H9 (cell line): ENCODE results near the gene CCL16. TPM values are rescaled to one million over a fixed set of nuclear protein-coding genes. Genes with fewer than 3 reads are reported as not detected.

Source experiments
- DNase-seq: peaks from one replicate; pipeline ENCODE4 v3.0.0-alpha.2; 2017
- H2AFZ ChIP-seq: one replicate; pipeline ENCODE4 v1.6.1; 2013; ENCODE audit warnings: mild to moderate bottlenecking, low read length, control low read depth, moderate library complexity
- H2AK5ac ChIP-seq: 2 replicates; pipeline ENCODE4 v1.6.1; 2013; ENCODE audit warnings: low read length, control low read depth, mixed read lengths; ENCODE audit not compliant: insufficient read length
- H2BK120ac ChIP-seq: one replicate; pipeline ENCODE4 v1.6.1; 2013; ENCODE audit warnings: low read depth, mild to moderate bottlenecking, low read length, control low read depth, inconsistent platforms; ENCODE audit not compliant: poor library complexity, severe bottlenecking
- H2BK12ac ChIP-seq: 2 replicates; pipeline ENCODE4 v1.6.1; 2013; ENCODE audit warnings: low read length, control low read depth, mixed read lengths, low read depth; ENCODE audit not compliant: insufficient read length
- H2BK15ac ChIP-seq: 2 replicates; pipeline ENCODE4 v1.6.1; 2013; ENCODE audit warnings: low read depth, low read length, control low read depth
- H2BK20ac ChIP-seq: one replicate; pipeline ENCODE4 v1.6.1; 2013; ENCODE audit warnings: low read depth, mild to moderate bottlenecking, low read length, control low read depth, inconsistent platforms; ENCODE audit not compliant: poor library complexity, severe bottlenecking
- H2BK5ac ChIP-seq: 2 replicates; pipeline ENCODE4 v1.6.1; 2013; ENCODE audit warnings: low read length, control low read depth, mixed read lengths; ENCODE audit not compliant: insufficient read length
- H3K14ac ChIP-seq: 2 replicates; pipeline ENCODE4 v1.6.1; 2013; ENCODE audit warnings: low read length, control low read depth; ENCODE audit not compliant: insufficient read depth
- H3K18ac ChIP-seq: 2 replicates; pipeline ENCODE4 v1.6.1; 2013; ENCODE audit warnings: low read depth, mild to moderate bottlenecking, mixed read lengths, low read length, control low read depth; ENCODE audit not compliant: insufficient read length
- H3K23ac ChIP-seq: 2 replicates; pipeline ENCODE4 v1.6.1; 2013; ENCODE audit warnings: low read length, control low read depth, mixed read lengths, low read depth; ENCODE audit not compliant: insufficient read length
- H3K23me2 ChIP-seq: 2 replicates; pipeline ENCODE4 v1.6.1; 2013; ENCODE audit warnings: low read depth, mild to moderate bottlenecking, mixed read lengths, low read length, control low read depth; ENCODE audit not compliant: insufficient read length, poor library complexity, severe bottlenecking
- H3K27ac ChIP-seq: 2 replicates; pipeline ENCODE4 v1.5.1; 2013; ENCODE audit warnings: low read length, control low read depth, mixed read lengths, low read depth; ENCODE audit not compliant: insufficient read length
- H3K27me3 ChIP-seq: 2 replicates; pipeline ENCODE4 v1.6.1; 2013; ENCODE audit warnings: low read length, control low read depth, inconsistent platforms; ENCODE audit not compliant: insufficient read depth
- H3K4ac ChIP-seq: 2 replicates; pipeline ENCODE4 v1.6.1; 2013; ENCODE audit warnings: low read depth, mild to moderate bottlenecking, control low read depth, inconsistent platforms, low read length, moderate library complexity
- H3K4me1 ChIP-seq: 2 replicates; pipeline ENCODE4 v1.6.1; 2013; ENCODE audit warnings: low read length, control low read depth, inconsistent platforms; ENCODE audit not compliant: insufficient read depth
- H3K4me2 ChIP-seq: 2 replicates; pipeline ENCODE4 v1.6.1; 2013; ENCODE audit warnings: low read length, control low read depth, mixed read lengths; ENCODE audit not compliant: insufficient read length, insufficient read depth
- H3K56ac ChIP-seq: 2 replicates; pipeline ENCODE4 v1.6.1; 2013; ENCODE audit warnings: low read depth, mild to moderate bottlenecking, mixed read lengths, low read length, control low read depth; ENCODE audit not compliant: insufficient read length
- H3K79me1 ChIP-seq: 2 replicates; pipeline ENCODE4 v1.6.1; 2013; ENCODE audit warnings: low read depth, mild to moderate bottlenecking, moderate library complexity, low read length, control low read depth, inconsistent platforms; ENCODE audit not compliant: insufficient read depth, poor library complexity, severe bottlenecking
- H3K79me2 ChIP-seq: 2 replicates; pipeline ENCODE4 v1.6.1; 2013; ENCODE audit warnings: low read length, control low read depth, inconsistent platforms; ENCODE audit not compliant: insufficient read depth
- H3K9ac ChIP-seq: 2 replicates; pipeline ENCODE4 v1.6.1; 2013; ENCODE audit warnings: low read length, control low read depth, mixed read lengths; ENCODE audit not compliant: insufficient read length; ENCODE audit errors: extremely low read depth
- H3K9me3 ChIP-seq: one replicate; pipeline ENCODE4 v1.6.1; 2013; ENCODE audit warnings: low read depth, low read length, inconsistent platforms; ENCODE audit not compliant: control insufficient read depth
- H3T11ph ChIP-seq: one replicate; pipeline ENCODE4 v1.6.1; 2013; ENCODE audit warnings: mild to moderate bottlenecking, low read length, control low read depth, inconsistent platforms
- H4K20me1 ChIP-seq: one replicate; pipeline ENCODE4 v1.6.1; 2013; ENCODE audit not compliant: control insufficient read depth, insufficient read length, insufficient read depth
- H4K5ac ChIP-seq: 2 replicates; pipeline ENCODE4 v1.6.1; 2013; ENCODE audit warnings: low read depth, mild to moderate bottlenecking, mixed read lengths, low read length, control low read depth; ENCODE audit not compliant: insufficient read length
- H4K8ac ChIP-seq: replicated peaks from 2 replicates; pipeline ENCODE4 v1.6.1; 2013; ENCODE audit warnings: low read length, control low read depth, mixed read lengths, low read depth; ENCODE audit not compliant: insufficient read length
- H4K91ac ChIP-seq: 2 replicates; pipeline ENCODE4 v1.6.1; 2013; ENCODE audit warnings: low read depth, mild to moderate bottlenecking, moderate library complexity, mixed read lengths, low read length, control low read depth; ENCODE audit not compliant: insufficient read length
- H3K27ac Mint-ChIP-seq, 3 experiments: 2 replicates in 2 of 3; 3 replicates in 1 of 3; pipeline ENCODE4 v1.8.0; 2020 to 2021; ENCODE audit warnings: mixed read lengths in 3 of 3, mild to moderate bottlenecking in 1 of 3, moderate library complexity in 1 of 3
- H3K27me3 Mint-ChIP-seq: 2 replicates; pipeline ENCODE4 v1.8.0; 2021; ENCODE audit warnings: low read depth, mild to moderate bottlenecking, moderate library complexity, mixed read lengths
- H3K36me3 Mint-ChIP-seq, 3 experiments: 2 replicates in 2 of 3; 3 replicates in 1 of 3; pipeline ENCODE4 v1.8.0; 2020 to 2021; ENCODE audit warnings: low read depth in 3 of 3, mixed read lengths in 3 of 3; ENCODE audit not compliant: insufficient read depth in 1 of 3
- H3K4me1 Mint-ChIP-seq, 2 experiments: 2 replicates each; pipeline ENCODE4 v1.8.0; 2020; ENCODE audit warnings: mixed read lengths in 2 of 2
- H3K4me3 Mint-ChIP-seq, 2 experiments: 2 replicates in 1 of 2; 3 replicates in 1 of 2; pipeline ENCODE4 v1.8.0; 2020 to 2021; ENCODE audit warnings: mild to moderate bottlenecking in 2 of 2, mixed read lengths in 2 of 2, moderate library complexity in 1 of 2
- H3K9me3 Mint-ChIP-seq, 2 experiments: 2 replicates in 1 of 2; 3 replicates in 1 of 2; pipeline ENCODE4 v1.8.0; 2020; ENCODE audit warnings: mild to moderate bottlenecking in 2 of 2, mixed read lengths in 2 of 2, moderate library complexity in 1 of 2
- WGBS: extraction: QIAGEN DNeasy Blood & Tissue Kit; methylation state at CpG from one replicate; pipeline ENCODE4 v1.1.7; 2013; ENCODE audit warnings: missing lambda C conversion rate, low lambda C conversion rate, mixed read lengths; ENCODE audit not compliant: insufficient read length; ENCODE audit errors: extremely low coverage; 5-methylcytosine and 5-hydroxymethylcytosine counted together
- total RNA-seq: library from RNA; stranded (reverse); gene quantifications from 2 replicates; pipeline ENCODE4 v1.2.1, GENCODE V29; 2021
- TF ChIP-seq, protein P1 (sequence below): fragments of 200-600 bp; sonication (generic); conservative IDR thresholded peaks from 3 replicates; pipeline ENCODE4 v1.8.0; 2021; ENCODE audit warnings: antibody characterized with exemption, mild to moderate bottlenecking

CCL16 gene
- total RNA-seq, 1 experiment from 2014 or later = not detected

DNA sequence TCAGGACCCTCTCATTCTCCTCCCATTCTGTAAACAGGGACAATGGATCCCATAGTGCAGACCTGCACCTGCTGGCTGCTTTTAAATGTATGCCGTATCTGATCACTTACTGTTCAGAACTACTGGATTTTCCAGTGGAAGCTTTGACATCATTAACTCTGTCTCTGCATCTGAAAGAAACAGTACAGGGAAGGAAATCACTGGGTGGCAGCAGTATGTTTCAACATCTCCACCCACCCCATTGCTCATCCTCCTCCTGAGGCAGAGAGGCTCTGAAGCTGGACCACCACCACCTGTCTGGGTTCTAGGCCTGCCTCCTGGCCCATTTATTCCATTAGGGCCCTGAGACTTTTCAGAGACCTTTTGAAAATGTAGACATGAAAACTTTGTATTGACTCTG, 17.5 kb upstream of the CCL16 start:
- TF ChIP-seq, protein P1, sequence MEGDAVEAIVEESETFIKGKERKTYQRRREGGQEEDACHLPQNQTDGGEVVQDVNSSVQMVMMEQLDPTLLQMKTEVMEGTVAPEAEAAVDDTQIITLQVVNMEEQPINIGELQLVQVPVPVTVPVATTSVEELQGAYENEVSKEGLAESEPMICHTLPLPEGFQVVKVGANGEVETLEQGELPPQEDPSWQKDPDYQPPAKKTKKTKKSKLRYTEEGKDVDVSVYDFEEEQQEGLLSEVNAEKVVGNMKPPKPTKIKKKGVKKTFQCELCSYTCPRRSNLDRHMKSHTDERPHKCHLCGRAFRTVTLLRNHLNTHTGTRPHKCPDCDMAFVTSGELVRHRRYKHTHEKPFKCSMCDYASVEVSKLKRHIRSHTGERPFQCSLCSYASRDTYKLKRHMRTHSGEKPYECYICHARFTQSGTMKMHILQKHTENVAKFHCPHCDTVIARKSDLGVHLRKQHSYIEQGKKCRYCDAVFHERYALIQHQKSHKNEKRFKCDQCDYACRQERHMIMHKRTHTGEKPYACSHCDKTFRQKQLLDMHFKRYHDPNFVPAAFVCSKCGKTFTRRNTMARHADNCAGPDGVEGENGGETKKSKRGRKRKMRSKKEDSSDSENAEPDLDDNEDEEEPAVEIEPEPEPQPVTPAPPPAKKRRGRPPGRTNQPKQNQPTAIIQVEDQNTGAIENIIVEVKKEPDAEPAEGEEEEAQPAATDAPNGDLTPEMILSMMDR = no peak
- Mint-ChIP-seq H3K9me3 (peaks cover 0 to 4% of the 10 kb centered on the region in 2 experiments; a peak in 1 of 5 replicates), H3K27ac (no peak overlapping the region), H3K27me3 (peaks cover 7% of the 10 kb centered on the region), H3K4me3 (no peak overlapping the region; a peak in 1 of 5 replicates), H3K36me3 (no peaks in the 10 kb centered on the region; a peak in 1 of 7 replicates), H3K4me1 (peaks cover 5 to 7% of the 10 kb centered on the region in 2 experiments; a peak in 3 of 4 replicates)
- Histone ChIP-seq H4K5ac (no peak overlapping the region), H3K4ac (no peak overlapping the region), H2AK5ac (no peak overlapping the region), H2AFZ (no peak overlapping the region), H2BK20ac (no peak overlapping the region), H3K79me2 (no peaks in the 10 kb centered on the region), H2BK120ac (no peak overlapping the region), H3K56ac (no peak overlapping the region), H3K23me2 (no peaks in the 10 kb centered on the region), H3K27ac (no peak overlapping the region), H2BK12ac (no peak overlapping the region), H4K8ac (no peak overlapping the region), H3K14ac (no peak overlapping the region), H2BK5ac (no peak overlapping the region), H2BK15ac (no peak overlapping the region), H3K18ac (no peak overlapping the region), H3K27me3 (no peaks in the 10 kb centered on the region), H4K91ac (no peak overlapping the region), H3K9me3 (no peaks in the 10 kb centered on the region), H3K9ac (no peak overlapping the region), H4K20me1 (no peaks in the 10 kb centered on the region), H3T11ph (no peak overlapping the region), H3K23ac (no peak overlapping the region), H3K4me2 (no peak overlapping the region), H3K4me1 (no peaks in the 10 kb centered on the region), H3K79me1 (no peaks in the 10 kb centered on the region)
- DNase-seq = peak; percentile 3
- WGBS = no CpG with 5 or more reads among the region's 1 CpG
